Measurements from ENCODE around the gene WBP4.
A peak's percentile ranks its signal among the peaks of the same experiment; 100 is the strongest.

Gene WBP4

GRCh38 chr13:41132512-41133152 is 71.3 kb downstream of the WBP4 start, which contains the start of gene KBTBD6:
Gene KBTBD6 (minus strand): TSS chr13:41132802. CDS start chr13:41132511, 291 bp downstream.
- DNase-seq: peak; percentile 97
- in situ Hi-C loops (cut with HindIII; ENCODE audit: low pct_ligation_motif_present, low pct_unique_long_range_greater_than_20kb, low sequenced_read_pairs): no loop called here
